Left ventricle myocardium inferior (tissue), 1 donor: ENCODE data around the gene COMMD3. TPM values are rescaled to one million over a fixed set of nuclear protein-coding genes. Genes with fewer than 3 reads are reported as not detected.

ENCODE experiments used
- DNase-seq: peaks from one replicate; pipeline ENCODE4 v3.0.0-alpha.2; 2020
- H3K27ac ChIP-seq: fragments of 200-600 bp; replicated peaks from 2 replicates; pipeline ENCODE4 v1.8.0; 2021
- H3K27me3 ChIP-seq: fragments of 200-600 bp; 2 replicates; pipeline ENCODE4 v1.8.0; 2021; ENCODE audit warnings: low read depth
- H3K36me3 ChIP-seq: fragments of 200-600 bp; 2 replicates; pipeline ENCODE4 v1.8.0; 2021
- H3K4me1 ChIP-seq: fragments of 200-600 bp; 2 replicates; pipeline ENCODE4 v1.8.0; 2021
- H3K4me3 ChIP-seq: fragments of 200-600 bp; 2 replicates; pipeline ENCODE4 v1.8.0; 2021; ENCODE audit warnings: mild to moderate bottlenecking, moderate library complexity
- H3K9me3 ChIP-seq: fragments of 200-600 bp; replicated peaks from 2 replicates; pipeline ENCODE4 v1.8.0; 2021
- CTCF ChIP-seq: fragments of 200-600 bp; IDR thresholded peaks from 2 replicates; pipeline ENCODE4 v1.8.0; 2021; ENCODE audit warnings: antibody characterized with exemption, mild to moderate bottlenecking, borderline replicate concordance
- intact Hi-C: fragments of 100-400 bp; cut with micrococcal nuclease; formaldehyde crosslinking; loops from one replicate; pipeline ENCODE4 v1.11.0; 2022
- total RNA-seq: library from RNA; stranded (reverse); fragmentation: NEBNext Ultra II Directional; extraction: Animal tissue kit (Norgen Biotek cat#: 25700); gene quantifications from one replicate; pipeline ENCODE4 v1.2.1, GENCODE V29; 2021
- donor health status: DM: no; HTN: yes; CAD: no; lungs with severe emphysema.

Gene COMMD3
- total RNA-seq, 1 donor from 2014 or later, result 89.7 TPM

- no peak for DNase-seq
- intact Hi-C loops, result no loop called here
- H3K9me3 ChIP-seq, result no peaks in the 10 kb centered on the region
- peaks cover 25% of the 10 kb centered on the region for H3K4me1 ChIP-seq
- H3K27me3 ChIP-seq, result peaks cover 14% of the 10 kb centered on the region
- no peak overlapping the region for H3K4me3 ChIP-seq
- TF ChIP-seq CTCF, result no peak
- peaks cover 41% of the 10 kb centered on the region for H3K36me3 ChIP-seq
- H3K27ac ChIP-seq, result no peak overlapping the region
Measured at GRCh38 chr10:22329150-22329549, 13.0 kb downstream of the COMMD3 start.

- peaks cover 31% of the 10 kb centered on the region for H3K36me3 ChIP-seq
- peaks cover 41% of the 10 kb centered on the region for H3K27me3 ChIP-seq
- H3K27ac ChIP-seq, result no peak overlapping the region
- H3K4me1 ChIP-seq, result peaks cover 32% of the 10 kb centered on the region
- intact Hi-C loops, result no loop called here
- no peak for TF ChIP-seq CTCF
- DNase-seq, result no peak
- no peak overlapping the region for H3K4me3 ChIP-seq
- H3K9me3 ChIP-seq, result no peaks in the 10 kb centered on the region
Measured at GRCh38 chr10:22332116-22332692, 16.0 kb downstream of the COMMD3 start.

- TF ChIP-seq CTCF, result no peak
- no peak overlapping the region for H3K27ac ChIP-seq
- H3K4me3 ChIP-seq, result no peak overlapping the region
Measured at GRCh38 chr10:22333167-22333974, 17.2 kb downstream of the COMMD3 start.

GRCh38 chr10:22333975-22334282 lies 17.7 kb downstream of the COMMD3 start:
- no peak for DNase-seq
- Histone ChIP-seq H3K27ac (no peak overlapping the region), H3K4me1 (peaks cover 32% of the 10 kb centered on the region), H3K9me3 (no peaks in the 10 kb centered on the region), H3K4me3 (peak overlapping the region; percentile 65), H3K36me3 (peaks cover 14% of the 10 kb centered on the region), H3K27me3 (peaks cover 59% of the 10 kb centered on the region)
- intact Hi-C loops, result no loop called here
- TF ChIP-seq CTCF, result no peak

More at GRCh38 chr10:22333167-22333974, 17.2 kb downstream of the COMMD3 start:
- Histone ChIP-seq H3K27me3 (peaks cover 53% of the 10 kb centered on the region), H3K36me3 (peaks cover 19% of the 10 kb centered on the region), H3K4me1 (peaks cover 32% of the 10 kb centered on the region), H3K9me3 (no peaks in the 10 kb centered on the region)
- intact Hi-C loops, result no loop called here
- DNase-seq, result no peak

DNA sequence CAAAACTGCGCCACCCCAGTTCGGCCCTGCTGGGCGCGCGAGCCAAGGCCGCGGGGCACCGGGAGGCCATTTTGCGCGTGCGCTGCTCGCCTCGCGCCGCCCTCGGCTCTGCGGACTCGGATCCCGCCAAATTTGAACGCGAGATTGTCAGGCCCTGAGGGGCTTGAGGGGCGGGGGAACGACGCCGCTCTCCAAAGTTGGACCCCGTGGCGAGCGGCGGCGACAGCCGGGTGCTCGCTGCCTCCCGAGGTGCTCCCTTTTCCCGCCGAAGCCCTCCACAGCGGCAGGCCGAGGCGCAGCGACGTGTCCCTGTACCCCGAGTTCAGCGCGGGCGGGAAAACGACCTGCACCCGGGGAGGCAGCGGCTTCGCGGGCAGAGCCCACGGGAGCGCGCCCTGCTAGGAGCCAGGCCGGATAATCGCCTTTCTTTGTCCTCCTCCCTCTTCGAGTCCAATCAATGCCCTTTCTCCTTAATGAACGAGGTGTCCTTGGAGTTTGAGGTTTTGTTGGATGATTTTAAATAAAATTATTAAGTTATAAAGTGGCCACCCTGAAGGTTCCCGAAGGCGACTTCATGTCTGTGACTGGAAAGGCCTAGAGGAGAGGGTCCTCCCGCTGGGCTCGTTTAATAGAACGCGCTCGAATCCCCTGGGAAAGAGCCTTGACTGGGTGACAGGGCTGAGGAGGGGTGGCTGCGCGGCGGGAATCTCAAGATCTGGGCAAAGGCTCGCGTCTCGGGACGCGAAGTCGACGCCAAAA lies 18.4 kb downstream of the COMMD3 start:
- DNase-seq, result no peak
- TF ChIP-seq CTCF, result no peak
- intact Hi-C loops, result no loop called here
- Histone ChIP-seq H3K27me3 (peaks cover 65% of the 10 kb centered on the region), H3K4me1 (peaks cover 35% of the 10 kb centered on the region), H3K36me3 (peaks cover 7% of the 10 kb centered on the region), H3K27ac (no peak overlapping the region), H3K4me3 (peak overlapping the region; percentile 65), H3K9me3 (no peaks in the 10 kb centered on the region)
